WTC11 (cell line): Measurements from ENCODE around the gene HRH4. TPM values are rescaled to one million over a fixed set of nuclear protein-coding genes. Genes with fewer than 3 reads are reported as not detected.

Experiments used
- ATAC-seq: fragments of 200-7000 bp; cut with Tn5 transposase; 2 replicates; pipeline ENCODE4 v1.10.0; 2021; ENCODE audit warnings: mild to moderate bottlenecking, moderate library complexity
- CTCF ChIA-PET: fragments of 300-600 bp; sonication (Branson Sonifier 250); formaldehyde crosslinking; loops from one replicate; lab custom pipeline; 2021; ENCODE audit warnings: antibody characterized with exemption; lab: Charles Lee
- POLR2A ChIA-PET: fragments of 350-600 bp; sonication (Branson Sonifier 250); formaldehyde crosslinking; loops from one replicate; lab custom pipeline; 2021; ENCODE audit warnings: antibody characterized with exemption; lab: Charles Lee
- DNase-seq: peaks from one replicate; pipeline ENCODE4 v3.0.0; 2021; ENCODE audit warnings: low spot score
- H3K27ac Mint-ChIP-seq: 2 replicates; pipeline ENCODE4 v1.8.0; 2021; ENCODE audit warnings: mixed read lengths
- H3K27me3 Mint-ChIP-seq: 2 replicates; pipeline ENCODE4 v1.8.0; 2021; ENCODE audit warnings: low read depth, mild to moderate bottlenecking, moderate library complexity, mixed read lengths
- H3K36me3 Mint-ChIP-seq: 2 replicates; pipeline ENCODE4 v1.8.0; 2021; ENCODE audit warnings: mixed read lengths
- H3K4me1 Mint-ChIP-seq: 2 replicates; pipeline ENCODE4 v1.8.0; 2022; ENCODE audit warnings: mixed read lengths
- H3K4me3 Mint-ChIP-seq: 2 replicates; pipeline ENCODE4 v1.8.0; 2021; ENCODE audit warnings: mild to moderate bottlenecking, moderate library complexity, mixed read lengths
- H3K9me3 Mint-ChIP-seq: 2 replicates; pipeline ENCODE4 v1.8.0; 2021; ENCODE audit warnings: mixed read lengths
- ATF2 ChIP-seq: sonication (generic); formaldehyde crosslinking; IDR thresholded peaks from 2 replicates; pipeline ENCODE4 v1.8.1; 2022; ENCODE audit warnings: low read depth, missing genetic modification reagents, borderline replicate concordance
- ATF3 ChIP-seq: sonication (generic); formaldehyde crosslinking; conservative IDR thresholded peaks from 2 replicates; pipeline ENCODE4 v1.8.1; 2022; ENCODE audit warnings: mild to moderate bottlenecking, missing genetic modification reagents
- E2F4 ChIP-seq: sonication (generic); formaldehyde crosslinking; IDR thresholded peaks from 2 replicates; pipeline ENCODE4 v1.8.1; 2022; ENCODE audit warnings: low read depth, mild to moderate bottlenecking, moderate library complexity, missing genetic modification reagents, borderline replicate concordance
- EMX1 ChIP-seq: fragments of 250-450 bp; sonication (Bioruptor Pico); IDR thresholded peaks from 2 replicates; pipeline ENCODE4 v1.8.0; 2021; ENCODE audit warnings: mild to moderate bottlenecking
- ESRRA ChIP-seq: sonication (generic); formaldehyde crosslinking; IDR thresholded peaks from 2 replicates; pipeline ENCODE4 v1.8.1; 2022; ENCODE audit warnings: mild to moderate bottlenecking, missing genetic modification reagents, borderline replicate concordance
- FOXJ3 ChIP-seq: sonication (generic); formaldehyde crosslinking; IDR thresholded peaks from 2 replicates; pipeline ENCODE4 v1.9.0; 2021; ENCODE audit warnings: missing genetic modification reagents, mild to moderate bottlenecking, borderline replicate concordance
- FOXK1 ChIP-seq: sonication (generic); formaldehyde crosslinking; IDR thresholded peaks from 2 replicates; pipeline ENCODE4 v1.8.0; 2022; ENCODE audit warnings: mild to moderate bottlenecking, moderate library complexity, missing genetic modification reagents
- GRHL2 ChIP-seq: fragments of 250-450 bp; sonication (Bioruptor Pico); IDR thresholded peaks from 2 replicates; pipeline ENCODE4 v1.8.0; 2022; ENCODE audit warnings: mild to moderate bottlenecking, moderate library complexity; ENCODE audit not compliant: insufficient replicate concordance, severe bottlenecking
- IRF1 ChIP-seq: sonication (generic); formaldehyde crosslinking; IDR thresholded peaks from 2 replicates; pipeline ENCODE4 v1.8.0; 2023; ENCODE audit warnings: missing genetic modification reagents
- IRF2 ChIP-seq: sonication (generic); formaldehyde crosslinking; IDR thresholded peaks from 2 replicates; pipeline ENCODE4 v1.8.0; 2022; ENCODE audit warnings: low read depth, missing genetic modification reagents, borderline replicate concordance
- JUN ChIP-seq: sonication (generic); formaldehyde crosslinking; IDR thresholded peaks from 2 replicates; pipeline ENCODE4 v1.8.0; 2023; ENCODE audit warnings: mild to moderate bottlenecking, missing genetic modification reagents
- MLX ChIP-seq: sonication (generic); formaldehyde crosslinking; IDR thresholded peaks from 2 replicates; pipeline ENCODE4 v1.8.1; 2023; ENCODE audit warnings: mild to moderate bottlenecking, missing genetic modification reagents, moderate library complexity
- NFYB ChIP-seq: sonication (generic); formaldehyde crosslinking; conservative IDR thresholded peaks from 2 replicates; pipeline ENCODE4 v1.8.0; 2022; ENCODE audit warnings: low read depth, missing genetic modification reagents
- NR3C1 ChIP-seq: sonication (generic); formaldehyde crosslinking; conservative IDR thresholded peaks from 2 replicates; pipeline ENCODE4 v1.8.1; 2023; ENCODE audit warnings: low read depth, mild to moderate bottlenecking, missing genetic modification reagents
- PRRX2 ChIP-seq: fragments of 250-450 bp; sonication (Bioruptor Pico); IDR thresholded peaks from 2 replicates; pipeline ENCODE4 v1.8.0; 2021; ENCODE audit warnings: mild to moderate bottlenecking
- SMAD3 ChIP-seq: sonication (generic); formaldehyde crosslinking; IDR thresholded peaks from 2 replicates; pipeline ENCODE4 v1.8.0; 2022; ENCODE audit warnings: missing genetic modification reagents, mild to moderate bottlenecking, borderline replicate concordance
- TP53 ChIP-seq: sonication (generic); formaldehyde crosslinking; IDR thresholded peaks from 2 replicates; pipeline ENCODE4 v1.8.1; 2023; ENCODE audit warnings: mild to moderate bottlenecking, missing genetic modification reagents
- ZBTB43 ChIP-seq: sonication (generic); formaldehyde crosslinking; IDR thresholded peaks from 2 replicates; pipeline ENCODE4 v1.8.1; 2023; ENCODE audit warnings: mild to moderate bottlenecking, missing genetic modification reagents
- ZMAT4 ChIP-seq: fragments of 250-450 bp; sonication (Bioruptor Pico); IDR thresholded peaks from 2 replicates; pipeline ENCODE4 v1.9.0; 2021; ENCODE audit warnings: mild to moderate bottlenecking
- ZNF232 ChIP-seq: sonication (generic); formaldehyde crosslinking; IDR thresholded peaks from 2 replicates; pipeline ENCODE4 v1.8.0; 2022; ENCODE audit warnings: mild to moderate bottlenecking, missing genetic modification reagents
- ZNF263 ChIP-seq: sonication (generic); formaldehyde crosslinking; IDR thresholded peaks from 2 replicates; pipeline ENCODE4 v1.8.1; 2022; ENCODE audit warnings: low read depth, mild to moderate bottlenecking, moderate library complexity, missing genetic modification reagents
- ZNF423 ChIP-seq: fragments of 250-450 bp; sonication (Bioruptor Pico); IDR thresholded peaks from 2 replicates; pipeline ENCODE4 v2.1.2; 2022; ENCODE audit warnings: mild to moderate bottlenecking, moderate library complexity
- ZSCAN18 ChIP-seq: fragments of 250-450 bp; sonication (Bioruptor Pico); IDR thresholded peaks from 2 replicates; pipeline ENCODE4 v2.1.2; 2022; ENCODE audit warnings: mild to moderate bottlenecking, moderate library complexity
- total RNA-seq: library from RNA; stranded (reverse); gene quantifications from 3 replicates; pipeline ENCODE4 v1.2.3, GENCODE V29; 2021

HRH4 gene
- total RNA-seq, 1 experiment from 2014 or later, result not detected

- ChIA-PET POLR2A (no interaction called here), CTCF (interaction anchor here (0.6 to 1.4 kb wide), 13 partner anchors 11 to 195 kb away, joined by 3 to 13 read pairs (median 4); partner anchors contain the start of gene OSBPL1A)
- H3K27ac Mint-ChIP-seq, result no peak overlapping the region
- peaks cover 4% of the 10 kb centered on the region for H3K27me3 Mint-ChIP-seq
- peaks cover 21% of the 10 kb centered on the region for H3K4me1 Mint-ChIP-seq
- peaks cover 16% of the 10 kb centered on the region for H3K36me3 Mint-ChIP-seq
- no peak for DNase-seq
- peak overlapping the region; percentile 49 for H3K4me3 Mint-ChIP-seq
- TF ChIP-seq ESRRA (no peak), ATF3 (CRISPR knock-in tag) (no peak), IRF1 (CRISPR knock-in tag) (no peak), TP53 (no peak), ZMAT4 (CRISPR knock-in tag) (no peak), E2F4 (no peak), IRF2 (CRISPR knock-in tag) (no peak), ZNF423 (CRISPR knock-in tag) (no peak)
- no peak for ATAC-seq
- no peaks in the 10 kb centered on the region for H3K9me3 Mint-ChIP-seq
These were observed 31.7 kb upstream of the HRH4 start for GRCh38 chr18:24428709-24429108.

- TF ChIP-seq ZNF263 (CRISPR knock-in tag), result no peak
- CTCF ChIA-PET, result interaction anchor here (1.0 to 1.4 kb wide), 11 partner anchors 10 to 80 kb away, joined by 3 to 13 read pairs (median 4); partner anchors contain the start of gene OSBPL1A
- ATAC-seq (no peak), DNase-seq (no peak)
- H3K4me1 Mint-ChIP-seq, result peaks cover 21% of the 10 kb centered on the region
- H3K27me3 Mint-ChIP-seq, result peaks cover 3% of the 10 kb centered on the region; the same call in 1 of the 2 replicates
- peak overlapping the region; percentile 20; the same call in 1 of the 2 replicates for H3K27ac Mint-ChIP-seq
- H3K36me3 Mint-ChIP-seq, result peaks cover 16% of the 10 kb centered on the region
- POLR2A ChIA-PET, result no interaction called here
- H3K9me3 Mint-ChIP-seq, result no peaks in the 10 kb centered on the region
- no peak overlapping the region for H3K4me3 Mint-ChIP-seq
These were observed 31.2 kb upstream of the HRH4 start for GRCh38 chr18:24429188-24429587.

GRCh38 chr18:24432618-24433017, 27.8 kb upstream of the HRH4 start:
- H3K27me3 Mint-ChIP-seq, result no peaks in the 10 kb centered on the region
- POLR2A ChIA-PET, result no interaction called here
- peaks cover 12% of the 10 kb centered on the region for H3K4me1 Mint-ChIP-seq
- DNase-seq (no peak), ATAC-seq (no peak)
- peaks cover 30% of the 10 kb centered on the region for H3K36me3 Mint-ChIP-seq
- CTCF ChIA-PET, result interaction anchor here (0.7 kb wide), 1 partner anchor 294 kb away, joined by 3 read pairs; the partner anchor contains the start of gene CABYR
- H3K27ac Mint-ChIP-seq, result peak overlapping the region; percentile 32; the same call in 1 of the 2 replicates
- H3K9me3 Mint-ChIP-seq, result no peaks in the 10 kb centered on the region
- no peak overlapping the region for H3K4me3 Mint-ChIP-seq
- no peak for TF ChIP-seq NFYB
- no peak for TF ChIP-seq PRRX2
- TF ChIP-seq FOXK1 (CRISPR knock-in tag), result no peak
- no peak for TF ChIP-seq MLX (CRISPR knock-in tag)
- no peak for TF ChIP-seq FOXJ3 (CRISPR knock-in tag)
- TF ChIP-seq ZNF232, result no peak
- no peak for TF ChIP-seq JUN (CRISPR knock-in tag)
- TF ChIP-seq ZSCAN18 (CRISPR knock-in tag), result no peak
- no peak for TF ChIP-seq NR3C1 (CRISPR knock-in tag)
- TF ChIP-seq GRHL2 (CRISPR knock-in tag), result no peak
- TF ChIP-seq SMAD3 (CRISPR knock-in tag), result no peak
- no peak for TF ChIP-seq EMX1 (CRISPR knock-in tag)
- TF ChIP-seq ATF3 (CRISPR knock-in tag), result no peak
- TF ChIP-seq TP53, result no peak
- no peak for TF ChIP-seq ZBTB43 (CRISPR knock-in tag)
- no peak for TF ChIP-seq ATF2
